WI38 (cell line): ENCODE data around the gene AMZ1.

Experiments
- H3K4me3 ChIP-seq: 2 replicates; pipeline ENCODE4 v1.5.1; 2011; ENCODE audit warnings: low read depth, mild to moderate bottlenecking, control low read depth, low read length
- CTCF ChIP-seq: IDR thresholded peaks from 2 replicates; pipeline ENCODE4 v1.5.1; 2012; ENCODE audit warnings: low read depth, mild to moderate bottlenecking, control low read depth, low read length

Gene AMZ1

GRCh38 chr7:2641406-2642393 is 46.3 kb upstream of the AMZ1 start:
- no peak overlapping the region for H3K4me3 ChIP-seq

GRCh38 chr7:2643386-2644219 is 44.4 kb upstream of the AMZ1 start:
- TF ChIP-seq CTCF: peak; percentile 11; the same call in 1 of the 2 replicates
- H3K4me3 ChIP-seq: no peak overlapping the region

More at GRCh38 chr7:2641406-2642393, 46.3 kb upstream of the AMZ1 start:
- no peak for TF ChIP-seq CTCF

DNA sequence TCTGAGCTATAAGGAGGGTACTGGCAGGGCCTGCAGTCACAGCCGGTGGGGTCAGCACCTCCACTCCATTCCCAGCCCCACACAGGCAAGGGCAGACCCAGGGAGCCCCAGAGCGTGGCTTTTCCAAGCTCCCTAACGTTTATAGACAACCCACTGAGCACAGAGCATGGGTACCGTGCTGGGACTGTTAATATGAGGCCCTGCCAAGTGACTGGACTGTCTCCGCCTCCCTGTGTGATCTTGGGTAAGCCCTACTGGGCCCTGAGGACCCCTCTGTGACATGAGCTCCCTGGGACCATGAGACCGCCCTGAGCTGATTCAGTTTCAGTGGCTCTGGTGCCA is 43.8 kb upstream of the AMZ1 start:
- no peak for TF ChIP-seq CTCF
- no peak overlapping the region for H3K4me3 ChIP-seq

GRCh38 chr7:2644562-2645273 is 43.3 kb upstream of the AMZ1 start:
- H3K4me3 ChIP-seq: no peak overlapping the region
- no peak for TF ChIP-seq CTCF

DNA sequence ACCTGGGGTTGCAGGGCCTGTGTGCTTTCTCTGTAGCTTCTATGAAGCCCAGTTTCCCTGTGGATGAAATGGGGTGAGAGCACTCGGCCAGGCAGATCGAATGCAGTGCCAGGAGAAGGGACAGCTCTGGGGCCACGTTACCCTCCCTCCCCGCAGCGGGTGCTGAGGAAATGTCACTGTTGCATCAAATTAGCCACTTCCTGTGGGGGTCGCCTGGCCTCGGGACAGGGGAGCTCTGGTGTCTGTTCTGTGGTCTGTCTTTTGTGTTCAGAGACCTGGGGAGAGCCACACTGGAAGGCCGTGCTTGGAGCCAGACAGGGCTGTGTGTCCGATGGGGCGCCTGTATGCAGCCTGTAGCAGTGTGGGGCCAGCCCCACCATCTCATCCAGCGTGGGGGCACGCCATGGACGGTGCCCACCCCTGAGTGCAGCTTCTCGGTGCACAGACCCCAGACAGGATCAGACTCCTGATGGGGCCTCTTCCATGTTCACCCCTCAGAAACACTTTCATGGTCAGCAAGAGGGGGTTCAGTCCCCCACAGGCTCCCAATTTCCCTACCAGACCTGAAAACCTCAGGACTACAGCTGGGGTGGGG is 42.6 kb upstream of the AMZ1 start:
- H3K4me3 ChIP-seq: no peak overlapping the region
- no peak for TF ChIP-seq CTCF

DNA sequence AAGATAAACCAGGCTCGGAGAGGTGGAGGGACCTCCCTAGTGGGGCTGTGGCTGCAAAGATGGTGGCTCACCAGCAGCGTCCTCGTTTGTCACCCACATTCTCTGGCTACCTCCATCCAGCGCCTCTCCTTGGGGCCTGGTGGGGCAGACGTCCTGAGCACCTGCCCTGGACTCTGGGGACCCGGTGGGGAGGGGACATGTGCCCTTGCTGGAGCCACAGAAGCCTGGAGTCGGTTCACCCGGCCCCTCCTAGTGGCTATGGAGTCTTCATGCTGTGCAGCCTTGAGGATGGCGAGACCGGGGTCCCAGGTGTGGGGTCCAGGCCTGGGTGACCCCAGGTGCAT is 41.7 kb upstream of the AMZ1 start:
- no peak for TF ChIP-seq CTCF
- H3K4me3 ChIP-seq: no peak overlapping the region
